Activated B cell treated with CpG ODN at 0.5 μM for 24 hours (primary cell): ENCODE data around the gene LAPTM5. TPM values are rescaled to one million over a fixed set of nuclear protein-coding genes. Genes with fewer than 3 reads are reported as not detected.

Source experiments
- ATAC-seq: fragments of 200-7000 bp; cut with Tn5 transposase; one replicate; pipeline ENCODE4 v1.10.0; 2021; ENCODE audit warnings: low read depth, mild to moderate bottlenecking, moderate library complexity
- CTCF ChIA-PET: fragments of 350-600 bp; sonication (Branson Sonifier 250); formaldehyde crosslinking; loops from one replicate; lab custom pipeline; 2021; ENCODE audit warnings: antibody characterized with exemption; lab: Charles Lee
- POLR2A ChIA-PET: fragments of 350-600 bp; sonication (Branson Sonifier 250); formaldehyde crosslinking; loops from one replicate; lab custom pipeline; 2021; ENCODE audit warnings: antibody characterized with exemption; lab: Charles Lee
- DNase-seq: peaks from one replicate; pipeline ENCODE4 v3.0.0; 2022
- H3K27ac Mint-ChIP-seq: one replicate; pipeline ENCODE4 v1.8.0; 2020; ENCODE audit warnings: mixed read lengths
- H3K27me3 Mint-ChIP-seq: one replicate; pipeline ENCODE4 v1.8.0; 2021; ENCODE audit warnings: mixed read lengths
- H3K36me3 Mint-ChIP-seq: one replicate; pipeline ENCODE4 v1.8.0; 2021; ENCODE audit warnings: low read depth, mixed read lengths
- H3K4me1 Mint-ChIP-seq: one replicate; pipeline ENCODE4 v1.8.0; 2021; ENCODE audit warnings: mixed read lengths
- H3K4me3 Mint-ChIP-seq: one replicate; pipeline ENCODE4 v1.8.0; 2020; ENCODE audit warnings: mild to moderate bottlenecking, mixed read lengths
- H3K9me3 Mint-ChIP-seq: one replicate; pipeline ENCODE4 v1.8.0; 2020; ENCODE audit warnings: mixed read lengths
- CTCF ChIP-seq: fragments of 200-600 bp; IDR thresholded peaks from one replicate; pipeline ENCODE4 v1.8.0; 2022; ENCODE audit warnings: antibody characterized with exemption, mild to moderate bottlenecking
- intact Hi-C: fragments of 100-400 bp; cut with micrococcal nuclease; formaldehyde crosslinking; loops from one replicate; pipeline ENCODE4 v1.15.1; 2024
- total RNA-seq: library from RNA; stranded (reverse); gene quantifications from 2 replicates; pipeline ENCODE4 v1.2.3, GENCODE V29; 2022

Gene LAPTM5
- total RNA-seq, 1 donor from 2014 or later, result 766 TPM

GRCh38 chr1:30699762-30700161, 57.8 kb downstream of the LAPTM5 start:
- H3K27me3 Mint-ChIP-seq, result peaks cover 3% of the 10 kb centered on the region
- no peak overlapping the region for H3K27ac Mint-ChIP-seq
- no peak for TF ChIP-seq CTCF
- no peak overlapping the region for H3K4me3 Mint-ChIP-seq
- no peaks in the 10 kb centered on the region for H3K36me3 Mint-ChIP-seq
- ATAC-seq (no peak), DNase-seq (no peak)
- intact Hi-C loops, result no loop called here
- no peaks in the 10 kb centered on the region for H3K9me3 Mint-ChIP-seq
- POLR2A ChIA-PET, result no interaction called here
- CTCF ChIA-PET, result no interaction called here
- H3K4me1 Mint-ChIP-seq, result no peaks in the 10 kb centered on the region

GRCh38 chr1:30698401-30698981, 59.1 kb downstream of the LAPTM5 start:
- intact Hi-C loops, result no loop called here
- peaks cover 6% of the 10 kb centered on the region for H3K27me3 Mint-ChIP-seq
- H3K9me3 Mint-ChIP-seq, result no peaks in the 10 kb centered on the region
- H3K27ac Mint-ChIP-seq, result no peak overlapping the region
- no peaks in the 10 kb centered on the region for H3K4me1 Mint-ChIP-seq
- ATAC-seq (no peak), DNase-seq (no peak)
- POLR2A ChIA-PET, result no interaction called here
- CTCF ChIA-PET, result no interaction called here
- TF ChIP-seq CTCF, result no peak
- no peaks in the 10 kb centered on the region for H3K36me3 Mint-ChIP-seq
- no peak overlapping the region for H3K4me3 Mint-ChIP-seq

GRCh38 chr1:30697571-30698376, 59.8 kb downstream of the LAPTM5 start:
- ChIA-PET POLR2A (no interaction called here), CTCF (no interaction called here)
- no peak for ATAC-seq
- Mint-ChIP-seq H3K27me3 (peaks cover 6% of the 10 kb centered on the region), H3K4me1 (peaks cover 2% of the 10 kb centered on the region), H3K9me3 (no peaks in the 10 kb centered on the region), H3K27ac (no peak overlapping the region), H3K4me3 (no peak overlapping the region), H3K36me3 (no peaks in the 10 kb centered on the region)
- intact Hi-C loops, result no loop called here
- DNase-seq, result no peak
- TF ChIP-seq CTCF, result no peak

- TF ChIP-seq CTCF, result no peak
- ChIA-PET POLR2A (no interaction called here), CTCF (no interaction called here)
- ATAC-seq (no peak), DNase-seq (no peak)
- H3K27me3 Mint-ChIP-seq, result peaks cover 11% of the 10 kb centered on the region
- no peaks in the 10 kb centered on the region for H3K9me3 Mint-ChIP-seq
- no peak overlapping the region for H3K4me3 Mint-ChIP-seq
- intact Hi-C loops, result no loop called here
- no peaks in the 10 kb centered on the region for H3K36me3 Mint-ChIP-seq
- peaks cover 2% of the 10 kb centered on the region for H3K4me1 Mint-ChIP-seq
- H3K27ac Mint-ChIP-seq, result no peak overlapping the region
These were observed 60.7 kb downstream of the LAPTM5 start for GRCh38 chr1:30696831-30697230.

- DNase-seq (no peak), ATAC-seq (no peak)
- Mint-ChIP-seq H3K27me3 (peaks cover 15% of the 10 kb centered on the region), H3K4me3 (no peak overlapping the region), H3K4me1 (peaks cover 2% of the 10 kb centered on the region), H3K36me3 (no peaks in the 10 kb centered on the region), H3K9me3 (no peaks in the 10 kb centered on the region), H3K27ac (no peak overlapping the region)
- intact Hi-C loops, result no loop called here
- ChIA-PET POLR2A (no interaction called here), CTCF (no interaction called here)
- no peak for TF ChIP-seq CTCF
These were observed 62.1 kb downstream of the LAPTM5 start for GRCh38 chr1:30695439-30695841.
